Iris pigment epithelial cell (primary cell): ENCODE measurements around the gene JAK1.
"Not testable (repeated sequence)": the region's sequence is repeated elsewhere in the genome, so short reads cannot be mapped to it uniquely, and the experiment has no call there.

Experiments used
- DNase-seq: peaks from one replicate; pipeline ENCODE4 v3.0.0-alpha.2; 2011; ENCODE audit warnings: low read depth

The JAK1 gene

GRCh38 chr1:64948905-64949833, 17.2 kb downstream of the JAK1 start:
- DNase-seq: peak; percentile 23

GRCh38 chr1:64948216-64948615, 18.1 kb downstream of the JAK1 start:
- no peak for DNase-seq

GRCh38 chr1:64946916-64947315, 19.4 kb downstream of the JAK1 start:
- DNase-seq: no peak

- no peak for DNase-seq
Measured at GRCh38 chr1:64944913-64945312, 21.4 kb downstream of the JAK1 start.

GRCh38 chr1:64942675-64943074, 23.7 kb downstream of the JAK1 start:
- DNase-seq: no peak

GRCh38 chr1:64942118-64942517, 24.2 kb downstream of the JAK1 start:
- no peak for DNase-seq

- DNase-seq: no peak
Measured at GRCh38 chr1:64941461-64942117, 24.8 kb downstream of the JAK1 start.

GRCh38 chr1:64940025-64940424, 26.3 kb downstream of the JAK1 start:
- DNase-seq: no peak

GRCh38 chr1:64938991-64939390, 27.4 kb downstream of the JAK1 start:
- no peak for DNase-seq

GRCh38 chr1:64936956-64937355, 29.4 kb downstream of the JAK1 start:
- DNase-seq: no peak

- no peak for DNase-seq
Measured at GRCh38 chr1:64935551-64936155, 30.7 kb downstream of the JAK1 start.

GRCh38 chr1:64934878-64935275, 31.5 kb downstream of the JAK1 start:
- DNase-seq: no peak

GRCh38 chr1:64934115-64934877, 32.1 kb downstream of the JAK1 start:
- DNase-seq: peak; percentile 88

GRCh38 chr1:64933296-64934070, 32.9 kb downstream of the JAK1 start:
- DNase-seq: peak; percentile 94

- DNase-seq: no peak
Measured at GRCh38 chr1:64932962-64933295, 33.4 kb downstream of the JAK1 start.

GRCh38 chr1:64930640-64931039, 35.7 kb downstream of the JAK1 start:
- not testable (repeated sequence) for DNase-seq

GRCh38 chr1:64929221-64929620, 37.1 kb downstream of the JAK1 start:
- no peak for DNase-seq

- DNase-seq: no peak
Measured at GRCh38 chr1:64928325-64928724, 38.0 kb downstream of the JAK1 start.

- DNase-seq: no peak
Measured at GRCh38 chr1:64925594-64925993, 40.8 kb downstream of the JAK1 start.

- DNase-seq: no peak
Measured at GRCh38 chr1:64923294-64923718, 43.0 kb downstream of the JAK1 start.

GRCh38 chr1:64922336-64922735, 44.0 kb downstream of the JAK1 start:
- DNase-seq: no peak
